Measurements from ENCODE around the gene CDH23.

DNA sequence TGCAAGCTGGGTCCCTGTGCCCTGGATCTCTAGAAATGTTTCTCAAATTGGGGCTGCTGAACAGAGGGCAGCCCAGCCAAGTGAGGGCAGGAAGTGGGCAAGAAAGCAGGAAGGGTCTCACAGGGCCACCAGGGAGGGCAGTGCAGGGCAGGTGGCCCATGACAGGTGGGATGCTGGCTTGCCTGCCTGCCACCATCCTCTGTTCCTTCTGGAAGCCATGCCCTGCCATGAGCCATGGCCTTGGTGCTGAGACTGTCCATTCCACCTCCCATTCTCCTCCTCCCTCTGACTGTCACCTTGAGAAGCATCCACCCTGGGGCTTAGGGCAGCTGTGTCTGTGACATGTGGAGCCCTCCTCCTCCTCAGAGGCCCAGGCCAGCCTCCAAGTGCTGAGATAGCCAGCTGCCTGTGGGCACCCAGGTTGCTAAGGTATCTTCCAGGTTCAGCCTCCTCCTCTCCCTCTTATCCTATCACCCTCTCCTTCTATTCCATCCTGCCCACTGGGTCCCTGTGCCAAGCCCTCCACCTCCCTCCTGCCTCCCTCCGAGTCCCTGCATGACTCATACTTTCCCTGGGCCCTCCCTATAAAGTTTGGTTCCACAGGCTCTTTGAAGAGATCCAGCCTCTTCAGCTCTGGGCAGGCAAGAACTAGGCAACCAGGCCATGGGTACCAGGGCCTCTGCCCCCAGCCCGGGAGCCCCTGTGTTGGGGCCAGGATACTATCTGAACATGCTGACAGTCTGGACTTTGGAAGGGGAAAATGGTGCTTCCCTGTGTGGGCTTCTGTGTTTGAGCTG, 375.3 kb downstream of the CDH23 start:
- TF ChIP-seq CTCF (conservative IDR thresholded peaks at IDR 0.05 in 1 of 2, IDR thresholded peaks at IDR 0.05 in 1 of 2; ENCODE audit: low read depth in 1 of 2, low read length in 2 of 2) = no peak
- TF ChIP-seq EZH2 (IDR thresholded peaks at IDR 0.05; ENCODE audit: low read length, missing control alignments) = no peak

All from fibroblast of lung (primary cell).